Measurements from ENCODE around the gene TREH.

- TF ChIP-seq POLR2A (IDR thresholded peaks at IDR 0.05), result no peak
- TF ChIP-seq, protein P1, sequence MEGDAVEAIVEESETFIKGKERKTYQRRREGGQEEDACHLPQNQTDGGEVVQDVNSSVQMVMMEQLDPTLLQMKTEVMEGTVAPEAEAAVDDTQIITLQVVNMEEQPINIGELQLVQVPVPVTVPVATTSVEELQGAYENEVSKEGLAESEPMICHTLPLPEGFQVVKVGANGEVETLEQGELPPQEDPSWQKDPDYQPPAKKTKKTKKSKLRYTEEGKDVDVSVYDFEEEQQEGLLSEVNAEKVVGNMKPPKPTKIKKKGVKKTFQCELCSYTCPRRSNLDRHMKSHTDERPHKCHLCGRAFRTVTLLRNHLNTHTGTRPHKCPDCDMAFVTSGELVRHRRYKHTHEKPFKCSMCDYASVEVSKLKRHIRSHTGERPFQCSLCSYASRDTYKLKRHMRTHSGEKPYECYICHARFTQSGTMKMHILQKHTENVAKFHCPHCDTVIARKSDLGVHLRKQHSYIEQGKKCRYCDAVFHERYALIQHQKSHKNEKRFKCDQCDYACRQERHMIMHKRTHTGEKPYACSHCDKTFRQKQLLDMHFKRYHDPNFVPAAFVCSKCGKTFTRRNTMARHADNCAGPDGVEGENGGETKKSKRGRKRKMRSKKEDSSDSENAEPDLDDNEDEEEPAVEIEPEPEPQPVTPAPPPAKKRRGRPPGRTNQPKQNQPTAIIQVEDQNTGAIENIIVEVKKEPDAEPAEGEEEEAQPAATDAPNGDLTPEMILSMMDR (IDR thresholded peaks at IDR 0.05), result no peak
Observed at GRCh38 chr11:118715245-118715831, 35.9 kb upstream of the TREH start.

All from body of pancreas (tissue), 4 donors.